ENCODE measurements around the gene RPL7L1.
"Not testable (repeated sequence)": the region's sequence is repeated elsewhere in the genome, so short reads cannot be mapped to it uniquely, and the experiment has no call there.

RPL7L1 gene

GRCh38 chr6:42879372-42880239 is at the start of gene RPL7L1:
Gene RPL7L1 (plus strand): TSS chr6:42879616. CDS start chr6:42879911, 295 bp downstream.
- peak; percentile 82 for DNase-seq

GRCh38 chr6:42831237-42831636 is 48.2 kb upstream of the RPL7L1 start:
- no peak for DNase-seq

GRCh38 chr6:42834056-42834455 is 45.4 kb upstream of the RPL7L1 start:
- no peak for DNase-seq

GRCh38 chr6:42841844-42842584 is 37.4 kb upstream of the RPL7L1 start:
- DNase-seq, result no peak

DNA sequence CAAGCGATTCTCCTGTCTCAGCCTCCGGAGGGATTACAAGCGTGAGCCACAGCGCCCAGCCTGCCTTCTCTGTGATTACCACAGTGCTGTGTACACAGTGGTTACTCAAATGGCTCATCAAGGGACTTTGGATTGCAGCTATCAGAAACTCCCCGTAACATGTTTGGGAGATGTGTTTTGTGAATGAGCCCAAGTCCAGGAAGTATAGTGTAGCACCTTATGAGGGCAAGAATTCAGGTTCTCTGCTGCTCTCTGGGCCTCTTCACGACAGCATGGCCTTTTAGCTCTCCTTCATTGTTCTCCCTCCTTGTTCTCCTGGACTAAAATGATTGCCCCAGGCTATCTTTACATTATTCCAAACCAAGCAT is 34.1 kb upstream of the RPL7L1 start:
- no peak for DNase-seq

- DNase-seq, result no peak
Observed at GRCh38 chr6:42846505-42846904, 32.9 kb upstream of the RPL7L1 start.

DNA sequence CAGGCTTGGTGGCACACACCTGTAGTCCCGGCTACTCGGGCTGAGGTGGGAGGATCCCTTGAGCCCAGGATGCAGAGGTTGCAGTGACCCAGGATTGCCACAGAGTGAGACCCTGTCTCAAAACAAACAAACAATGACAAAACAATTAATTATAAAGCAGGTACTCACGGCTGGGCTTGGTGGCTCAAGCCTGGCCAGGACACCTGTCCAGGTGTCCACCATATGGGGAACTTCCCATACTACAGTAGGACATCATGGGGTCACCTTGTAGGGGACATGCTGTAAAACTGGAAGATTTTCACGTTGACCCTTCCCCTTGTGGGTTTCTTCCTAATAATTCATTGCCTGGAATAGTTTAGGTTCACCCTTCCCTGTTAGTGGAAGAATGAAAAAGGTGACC is 30.7 kb upstream of the RPL7L1 start:
- DNase-seq, result no peak

DNA sequence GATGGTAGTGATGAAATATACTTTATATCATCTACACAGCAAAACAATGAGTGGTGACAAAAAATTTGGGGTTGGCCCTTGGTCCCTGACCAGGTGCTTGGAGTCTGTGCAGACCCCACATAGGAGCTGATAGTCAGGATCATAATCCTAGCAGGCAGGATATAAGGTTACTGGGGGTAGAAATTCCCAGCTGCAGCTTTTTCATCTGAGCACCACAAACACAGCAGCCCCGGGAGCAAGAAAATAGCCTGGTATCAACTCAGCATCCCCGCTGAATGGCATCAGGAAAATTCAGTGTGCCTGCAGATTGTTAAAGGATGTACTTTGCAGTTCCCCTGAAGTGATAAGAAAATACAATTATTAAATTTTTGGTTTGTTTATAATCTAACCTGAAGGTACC is 27.8 kb upstream of the RPL7L1 start:
- DNase-seq, result no peak

DNA sequence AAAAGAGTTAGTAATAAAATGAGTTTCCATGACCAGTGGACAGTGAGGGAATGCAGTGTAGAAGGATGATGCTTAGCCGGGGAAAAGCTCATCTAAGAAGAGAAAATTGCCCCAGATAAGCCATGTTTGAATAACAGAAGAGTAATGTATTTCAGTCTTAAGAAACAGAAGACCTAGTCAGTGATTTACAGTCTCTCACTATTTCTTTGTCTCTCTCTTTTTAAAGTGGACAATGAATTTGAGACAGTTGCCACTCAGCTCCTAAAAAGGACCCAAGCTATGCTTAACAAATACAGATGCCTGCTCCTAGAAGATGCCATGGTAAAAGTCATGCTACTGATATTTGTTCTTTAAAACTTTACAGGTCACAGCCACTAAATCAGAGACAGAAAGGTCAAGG is 19.4 kb upstream of the RPL7L1 start:
- DNase-seq, result no peak

DNA sequence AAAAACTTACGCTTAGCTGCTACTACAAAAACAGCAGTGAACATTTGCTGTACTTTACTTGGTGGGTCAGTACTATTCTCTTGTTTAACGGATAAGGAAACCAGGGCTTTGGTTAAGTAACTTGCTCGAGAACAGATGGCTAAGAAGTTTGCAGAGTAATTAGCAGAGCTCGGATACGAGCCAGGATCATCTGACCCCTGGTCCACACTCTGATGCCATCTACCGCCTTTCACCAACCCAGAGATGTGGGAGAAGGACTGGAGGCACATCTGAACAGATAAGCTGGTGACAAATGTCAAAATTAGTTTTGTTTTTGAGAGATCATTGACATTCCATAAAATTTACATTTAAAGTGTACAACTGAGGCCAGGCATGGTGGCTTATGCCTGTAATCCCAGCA is 18.9 kb upstream of the RPL7L1 start:
- no peak for DNase-seq

DNA sequence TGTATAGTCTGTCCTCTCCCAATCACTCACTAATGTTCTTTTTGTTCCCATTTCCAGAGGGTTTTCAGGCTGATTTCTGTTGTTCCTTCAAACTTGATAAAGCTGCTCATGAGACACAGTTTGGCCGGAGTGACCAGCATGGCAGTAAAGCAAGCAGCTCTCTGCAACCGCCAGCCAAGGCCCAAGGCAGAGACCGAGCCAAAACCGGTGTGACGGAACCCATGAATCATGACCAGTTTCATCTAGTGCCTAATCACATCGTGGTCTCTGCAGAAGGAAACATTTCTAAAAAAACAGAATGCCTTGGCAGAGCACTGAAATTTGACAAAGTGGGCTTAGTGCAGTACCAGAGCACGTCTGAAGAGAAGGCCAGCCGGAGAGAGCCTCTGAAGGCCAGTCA is 14.8 kb upstream of the RPL7L1 start:
- no peak for DNase-seq

DNA sequence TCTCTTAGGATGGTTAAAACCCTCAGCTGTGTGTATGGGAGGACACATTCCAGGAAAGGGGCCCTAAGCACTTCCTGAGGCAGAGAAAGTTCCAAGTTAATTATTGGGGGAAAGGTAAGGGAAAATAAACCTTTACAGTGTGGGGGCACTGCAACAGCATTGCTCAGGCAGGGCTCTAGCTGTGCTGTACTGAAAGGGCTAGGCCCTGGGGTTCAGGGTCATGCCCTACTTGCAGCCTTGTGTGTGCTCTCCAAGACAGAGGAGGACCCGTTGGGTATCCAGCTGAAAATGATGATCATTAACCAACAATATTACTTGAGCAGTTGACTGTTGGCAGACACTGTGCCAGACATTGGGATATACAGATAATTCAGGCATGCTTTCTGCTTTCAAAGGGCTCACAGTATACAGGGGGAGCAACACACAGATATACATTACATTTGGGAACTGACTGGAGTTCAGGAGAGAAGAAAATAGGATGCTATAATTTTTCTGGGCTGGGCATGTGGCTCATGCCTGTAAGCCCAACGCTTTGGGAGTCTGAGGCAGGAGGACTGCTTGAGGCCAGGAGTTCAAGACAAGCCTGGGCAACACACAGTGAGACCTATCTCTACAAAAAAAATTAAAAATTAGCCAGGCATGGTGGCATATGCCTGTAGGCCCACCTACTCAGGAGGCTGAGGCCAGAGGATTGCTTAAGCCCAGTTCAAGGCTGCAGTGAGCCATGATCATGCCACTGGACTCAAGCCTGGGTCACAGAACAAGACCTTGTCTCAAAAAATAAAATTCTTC is 9.1 kb upstream of the RPL7L1 start:
- DNase-seq, result no peak

- DNase-seq, result no peak
Observed at GRCh38 chr6:42871711-42872110, 7.7 kb upstream of the RPL7L1 start.

- no peak for DNase-seq
Observed at GRCh38 chr6:42873313-42873712, 6.1 kb upstream of the RPL7L1 start.

GRCh38 chr6:42877695-42878094 is 1.7 kb upstream of the RPL7L1 start:
- no peak for DNase-seq

GRCh38 chr6:42880240-42880817 is 913 bp downstream of the RPL7L1 start:
- DNase-seq, result not testable (repeated sequence)

- DNase-seq, result not testable (repeated sequence)
Observed at GRCh38 chr6:42880871-42881270, 1.5 kb downstream of the RPL7L1 start.

DNA sequence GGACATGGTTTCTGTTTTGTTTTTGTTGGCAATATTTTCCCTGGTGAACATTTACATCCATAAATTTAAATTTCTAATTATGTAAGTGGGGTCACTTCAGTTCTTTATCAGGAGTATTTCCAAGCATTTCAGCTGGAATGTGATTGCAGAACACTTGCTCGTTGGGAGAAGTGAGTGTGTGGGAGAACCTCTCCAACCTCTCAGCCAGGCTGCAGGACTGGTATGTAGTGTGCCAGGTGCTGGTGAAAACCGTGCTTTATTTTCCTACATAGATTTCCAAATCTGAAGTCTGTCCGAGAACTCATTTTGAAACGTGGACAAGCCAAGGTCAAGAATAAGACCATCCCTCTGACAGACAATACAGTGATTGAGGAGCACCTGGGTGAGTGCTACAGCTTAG is 6.3 kb downstream of the RPL7L1 start:
- DNase-seq, result no peak

- DNase-seq, result not testable (repeated sequence)
Observed at GRCh38 chr6:42888201-42888600, 8.8 kb downstream of the RPL7L1 start.

DNA sequence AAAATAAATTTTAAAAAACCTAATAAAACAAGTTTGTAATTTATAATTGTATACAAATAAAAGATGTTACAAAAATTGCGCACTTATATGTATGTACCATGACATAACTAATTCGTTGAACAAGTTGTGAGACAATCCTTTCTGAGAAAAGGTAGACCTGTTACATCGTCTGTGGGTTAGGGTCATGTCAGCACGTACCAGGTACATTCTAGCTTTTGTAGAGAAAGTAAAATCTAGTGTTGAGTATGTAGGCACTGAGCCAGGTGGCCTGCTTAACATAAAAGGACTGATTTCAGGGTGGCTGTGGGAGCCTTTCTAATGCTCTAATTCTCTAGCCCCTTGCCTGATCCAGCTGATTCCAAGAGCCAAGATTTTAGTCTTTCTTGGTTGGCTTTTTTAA is 10.4 kb downstream of the RPL7L1 start:
- no peak for DNase-seq

GRCh38 chr6:42890311-42891198 is 11.1 kb downstream of the RPL7L1 start:
- peak; percentile 91 for DNase-seq

GRCh38 chr6:42891199-42891722 is 11.8 kb downstream of the RPL7L1 start:
- DNase-seq, result no peak
